Uterus (tissue), 4 donors: ENCODE measurements around the gene NDUFS2. TPM values are rescaled to one million over a fixed set of nuclear protein-coding genes. Genes with fewer than 3 reads are reported as not detected.

Source experiments
- DNase-seq, 2 donors: peaks; one replicate each; pipeline ENCODE4 v3.0.0-alpha.2; 2019 to 2020
- H3K27ac ChIP-seq, 2 donors: fragments of 200-600 bp; sonication (generic); 1 replicate in 1 of 2; 2 replicates in 1 of 2; pipeline ENCODE4 v1.5.1; 2016 to 2018
- H3K27me3 ChIP-seq, 2 donors: fragments of 200-600 bp; sonication (generic); one replicate each; pipeline ENCODE4 v1.5.1; 2018 to 2019; ENCODE audit warnings: control low read depth in 1 of 2
- H3K36me3 ChIP-seq, 2 donors: fragments of 200-600 bp; sonication (generic); one replicate each; pipeline ENCODE4 v1.5.1; 2019; ENCODE audit warnings: control low read depth in 1 of 2
- H3K4me1 ChIP-seq, 2 donors: fragments of 200-600 bp; sonication (generic); one replicate each; pipeline ENCODE4 v1.5.1; 2018 to 2019; ENCODE audit warnings: control low read depth in 1 of 2
- H3K4me3 ChIP-seq, 2 donors: fragments of 200-600 bp; sonication (generic); 1 replicate in 1 of 2; 2 replicates in 1 of 2; pipeline ENCODE4 v1.5.1; 2018 to 2019; ENCODE audit warnings: mild to moderate bottlenecking in 1 of 2
- H3K9me3 ChIP-seq, 2 donors: fragments of 200-600 bp; sonication (generic); one replicate each; pipeline ENCODE4 v1.5.1; 2019; ENCODE audit warnings: control low read depth in 1 of 2
- POLR2A ChIP-seq, 2 donors: fragments of 450-650 bp; IDR thresholded peaks; one replicate each; pipeline ENCODE4 v1.6.1; 2016; ENCODE audit warnings: antibody characterized with exemption in 2 of 2, mild to moderate bottlenecking in 1 of 2, moderate library complexity in 1 of 2
- intact Hi-C: fragments of 100-400 bp; cut with DNase I; formaldehyde crosslinking; loops from one replicate; pipeline ENCODE4 v1.15.1; 2023; ENCODE audit warnings: low total_unique reads
- total RNA-seq, 4 donors: library from RNA; depleted of rRNA in 3 of 4; stranded (reverse); fragments of >200 nt in 3 of 4; gene quantifications; one replicate each; pipeline versions ENCODE4 v1.1.0 to v1.2.4, GENCODE V29; 2014 to 2023
- TF ChIP-seq, protein P1 (sequence below), 4 experiments: fragments of 200-600 bp in 2 of 4; fragments of 450-650 bp in 2 of 4; sonication (generic) in 2 of 4; IDR thresholded peaks; one replicate each; pipeline ENCODE4 v1.5.1; 2016 to 2019; ENCODE audit warnings: antibody characterized with exemption in 4 of 4, mild to moderate bottlenecking in 2 of 4, moderate library complexity in 1 of 4
- donor health status: DM: yes; HTN: yes; CAD: no.

The NDUFS2 gene
- total RNA-seq, 4 donors from 2014 or later: 43.8 to 107 (median 93.9) TPM

DNA sequence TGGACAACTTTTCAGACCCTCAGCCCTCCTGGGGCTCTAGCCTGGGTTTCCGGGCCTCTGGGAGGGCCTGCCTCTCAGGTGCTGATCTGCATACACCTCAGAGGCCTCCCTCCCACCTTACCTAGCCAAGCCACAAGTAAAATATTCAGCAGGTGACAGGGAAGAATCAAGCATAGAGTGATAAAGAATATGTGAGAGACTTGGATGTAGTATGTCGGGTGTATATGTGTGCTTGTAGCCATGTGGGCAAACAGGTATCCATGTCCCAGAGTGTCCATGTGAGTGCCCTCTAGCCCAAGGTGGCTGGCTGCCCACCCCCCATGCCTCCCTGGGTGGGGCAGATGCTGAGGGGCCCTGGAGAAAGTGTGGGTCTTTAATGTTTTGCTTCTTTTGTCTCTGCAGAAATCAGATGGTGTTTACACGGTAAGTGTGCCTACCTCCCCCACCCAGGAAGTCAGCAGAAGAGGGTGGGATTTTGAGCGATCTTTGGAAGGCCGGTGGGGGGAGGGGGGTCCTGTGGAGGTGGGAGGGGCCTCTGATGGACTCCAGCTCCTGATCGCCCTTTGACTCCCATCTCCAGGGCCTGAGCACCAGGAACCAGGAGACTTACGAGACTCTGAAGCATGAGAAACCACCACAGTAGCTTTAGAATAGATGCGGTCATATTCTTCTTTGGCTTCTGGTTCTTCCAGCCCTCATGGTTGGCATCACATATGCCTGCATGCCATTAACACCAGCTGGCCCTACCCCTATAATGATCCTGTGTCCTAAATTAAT, 16.3 kb downstream of the NDUFS2 start:
- no peaks in the 10 kb centered on the region for H3K9me3 ChIP-seq
- no peak overlapping the region for H3K4me3 ChIP-seq
- H3K4me1 ChIP-seq: no peaks in the 10 kb centered on the region
- no peak for TF ChIP-seq POLR2A (IDR thresholded peaks at IDR 0.05)
- TF ChIP-seq, protein P1, sequence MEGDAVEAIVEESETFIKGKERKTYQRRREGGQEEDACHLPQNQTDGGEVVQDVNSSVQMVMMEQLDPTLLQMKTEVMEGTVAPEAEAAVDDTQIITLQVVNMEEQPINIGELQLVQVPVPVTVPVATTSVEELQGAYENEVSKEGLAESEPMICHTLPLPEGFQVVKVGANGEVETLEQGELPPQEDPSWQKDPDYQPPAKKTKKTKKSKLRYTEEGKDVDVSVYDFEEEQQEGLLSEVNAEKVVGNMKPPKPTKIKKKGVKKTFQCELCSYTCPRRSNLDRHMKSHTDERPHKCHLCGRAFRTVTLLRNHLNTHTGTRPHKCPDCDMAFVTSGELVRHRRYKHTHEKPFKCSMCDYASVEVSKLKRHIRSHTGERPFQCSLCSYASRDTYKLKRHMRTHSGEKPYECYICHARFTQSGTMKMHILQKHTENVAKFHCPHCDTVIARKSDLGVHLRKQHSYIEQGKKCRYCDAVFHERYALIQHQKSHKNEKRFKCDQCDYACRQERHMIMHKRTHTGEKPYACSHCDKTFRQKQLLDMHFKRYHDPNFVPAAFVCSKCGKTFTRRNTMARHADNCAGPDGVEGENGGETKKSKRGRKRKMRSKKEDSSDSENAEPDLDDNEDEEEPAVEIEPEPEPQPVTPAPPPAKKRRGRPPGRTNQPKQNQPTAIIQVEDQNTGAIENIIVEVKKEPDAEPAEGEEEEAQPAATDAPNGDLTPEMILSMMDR (IDR thresholded peaks at IDR 0.05): no peak
- no peaks in the 10 kb centered on the region for H3K27me3 ChIP-seq
- no peak overlapping the region for H3K27ac ChIP-seq
- intact Hi-C loops: loop anchor here (10.0 kb wide), 1 partner anchor 1014 kb away; the partner anchor contains the start of gene PEA15
- no peaks in the 10 kb centered on the region for H3K36me3 ChIP-seq
- DNase-seq: no peak

DNA sequence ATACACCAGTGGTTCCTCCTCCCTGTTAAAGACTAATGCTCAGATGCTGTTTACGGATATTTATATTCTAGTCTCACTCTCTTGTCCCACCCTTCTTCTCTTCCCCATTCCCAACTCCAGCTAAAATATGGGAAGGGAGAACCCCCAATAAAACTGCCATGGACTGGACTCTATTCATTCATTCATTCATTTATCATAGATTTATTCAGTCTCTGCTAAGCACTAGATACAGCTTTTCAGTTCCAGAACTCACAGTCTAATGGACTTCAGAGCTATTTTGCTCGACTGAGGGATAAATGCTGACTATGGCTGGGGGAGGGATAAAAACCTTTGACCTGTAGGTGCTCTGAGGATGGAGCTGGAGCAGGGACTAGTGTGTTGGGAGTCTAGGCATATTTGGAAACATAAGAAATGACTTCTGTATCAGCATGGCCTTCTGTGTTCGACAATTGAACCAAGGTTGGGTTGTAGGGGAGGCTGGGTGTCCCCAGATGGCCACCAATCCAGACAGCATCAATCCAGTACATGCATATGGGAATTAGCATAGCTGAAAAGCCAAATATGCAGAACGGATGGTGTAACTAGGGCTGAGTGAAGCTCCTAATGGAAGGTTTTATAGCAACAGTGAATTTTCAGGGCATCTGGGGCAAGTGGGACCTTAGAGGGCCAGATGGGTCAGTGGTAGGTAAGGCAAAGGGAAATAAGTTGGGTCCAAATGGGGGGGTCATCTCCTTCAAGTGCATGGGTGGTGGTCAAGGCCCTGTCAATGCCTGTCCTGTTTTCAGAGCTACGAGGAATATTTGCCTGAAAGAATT, 17.1 kb downstream of the NDUFS2 start:
- Histone ChIP-seq H3K4me3 (no peak overlapping the region), H3K27ac (no peak overlapping the region), H3K4me1 (no peaks in the 10 kb centered on the region), H3K36me3 (no peaks in the 10 kb centered on the region), H3K27me3 (no peaks in the 10 kb centered on the region), H3K9me3 (no peaks in the 10 kb centered on the region)
- intact Hi-C loops: loop anchor here (10.0 kb wide), 1 partner anchor 1014 kb away; the partner anchor contains the start of gene PEA15
- DNase-seq: no peak
- TF ChIP-seq POLR2A (IDR thresholded peaks at IDR 0.05): no peak
- TF ChIP-seq, protein P1 (IDR thresholded peaks at IDR 0.05): no peak

DNA sequence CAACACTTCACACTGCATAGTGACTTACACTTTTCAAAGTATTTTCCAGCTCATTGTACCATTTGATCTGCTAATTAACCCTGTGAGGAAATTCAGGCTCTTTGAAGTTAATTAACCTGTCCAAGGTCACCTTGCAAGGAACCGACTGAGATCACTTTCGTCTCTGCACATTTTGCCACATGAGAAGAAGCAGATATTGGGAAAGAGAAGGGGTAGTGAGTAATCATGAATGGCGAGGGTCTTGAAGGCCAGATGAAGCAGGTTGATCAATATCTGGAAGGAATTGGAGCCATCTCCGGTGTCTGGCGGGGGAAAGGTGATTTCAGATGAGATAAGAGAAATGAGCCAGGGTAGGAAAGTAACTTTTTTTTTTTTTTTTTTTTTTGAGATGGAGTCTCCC, 17.8 kb downstream of the NDUFS2 start:
- Histone ChIP-seq H3K36me3 (no peaks in the 10 kb centered on the region), H3K27ac (no peak overlapping the region), H3K27me3 (no peaks in the 10 kb centered on the region), H3K4me3 (no peak overlapping the region), H3K4me1 (no peaks in the 10 kb centered on the region), H3K9me3 (no peaks in the 10 kb centered on the region)
- DNase-seq: no peak
- intact Hi-C loops: no loop called here
- TF ChIP-seq, protein P1 (IDR thresholded peaks at IDR 0.05): no peak

DNA sequence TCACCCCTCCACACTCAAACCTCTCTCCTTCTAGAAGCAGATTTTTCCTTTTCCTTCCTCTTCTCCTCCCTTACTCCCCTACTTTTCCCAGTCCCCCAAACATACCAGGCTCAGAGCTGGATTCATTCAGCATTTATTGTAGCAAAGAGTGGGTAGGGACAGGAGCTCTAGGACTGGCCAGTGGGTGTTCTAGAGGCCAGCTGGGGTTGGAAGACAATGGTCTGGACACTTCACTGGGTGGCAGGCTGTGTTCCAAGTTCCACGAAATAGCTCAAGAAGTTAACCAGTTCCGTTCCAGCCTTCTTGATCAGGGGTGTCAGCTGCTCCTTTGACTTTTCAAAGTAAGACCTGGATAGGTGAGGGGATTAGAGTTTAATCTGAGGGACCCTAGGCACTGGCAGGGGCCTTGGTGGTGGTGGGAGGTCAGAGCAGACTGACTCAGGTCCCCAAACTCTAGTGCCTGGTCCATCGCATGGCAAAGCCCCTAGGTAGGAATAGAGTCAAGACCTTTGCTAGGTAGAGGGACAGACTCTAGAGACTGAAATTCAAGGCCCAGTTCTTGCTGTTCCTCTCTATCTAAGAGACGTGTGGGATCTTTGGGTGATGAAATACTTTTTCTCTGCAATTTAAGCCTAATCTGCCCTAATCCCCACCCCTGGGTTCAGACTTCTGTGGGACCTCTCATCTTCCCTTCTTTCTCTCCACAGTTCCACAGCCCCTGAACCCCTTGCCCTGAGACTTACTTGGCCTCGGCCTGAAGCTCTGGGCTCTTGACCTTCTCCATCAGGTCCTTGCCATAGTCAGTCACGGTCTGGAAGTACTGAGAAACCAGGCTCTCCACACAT, 20.2 kb downstream of the NDUFS2 start:
- H3K4me1 ChIP-seq: peaks cover 2 to 8% of the 10 kb centered on the region in 2 donors
- H3K36me3 ChIP-seq: no peaks in the 10 kb centered on the region
- H3K9me3 ChIP-seq: no peaks in the 10 kb centered on the region
- no peak overlapping the region for H3K4me3 ChIP-seq
- H3K27ac ChIP-seq: no peak overlapping the region
- intact Hi-C loops: no loop called here
- TF ChIP-seq POLR2A (IDR thresholded peaks at IDR 0.05): no peak
- TF ChIP-seq, protein P1 (IDR thresholded peaks at IDR 0.05): no peak
- no peak for DNase-seq
- no peaks in the 10 kb centered on the region for H3K27me3 ChIP-seq
